GM12891 (cell line): ENCODE measurements around the gene PHF2.

Source experiments
- POLR2A ChIP-seq: IDR thresholded peaks from 2 replicates; pipeline ENCODE4 v1.6.1; 2011; ENCODE audit warnings: low read depth, low read length, control low read depth
- POLR2AphosphoS5 ChIP-seq: IDR thresholded peaks from 2 replicates; pipeline ENCODE4 v1.6.1; 2011; ENCODE audit warnings: low read depth, low read length, control low read depth
- TAF1 ChIP-seq: IDR thresholded peaks from 2 replicates; pipeline ENCODE4 v1.6.1; 2011; ENCODE audit warnings: low read depth, low read length, control low read depth

GRCh38 chr9:93619272-93619775 lies 42.9 kb downstream of the PHF2 start:
- no peak for TF ChIP-seq POLR2A
- TF ChIP-seq POLR2AphosphoS5 = no peak
- no peak for TF ChIP-seq TAF1
